ENCODE measurements around the gene SNX5. TPM values are rescaled to one million over a fixed set of nuclear protein-coding genes. Genes with fewer than 3 reads are reported as not detected.

Gene SNX5
- total RNA-seq, 1 donor from 2014 or later, result 40.9 TPM

- DNase-seq (ENCODE audit: low read depth in 2 of 2), result no peak
These were observed 28.2 kb downstream of the SNX5 start for GRCh38 chr20:17940224-17940971.

GRCh38 chr20:17939622-17940223, 28.9 kb downstream of the SNX5 start:
- no peak for DNase-seq (ENCODE audit: low read depth in 2 of 2)

- DNase-seq (ENCODE audit: low read depth in 2 of 2), result peak; percentile 76 to 79
These were observed 29.5 kb downstream of the SNX5 start for GRCh38 chr20:17938871-17939619.

GRCh38 chr20:17936761-17937732, 31.5 kb downstream of the SNX5 start:
- peak in 1 of 2 donors; percentile 66 for DNase-seq (ENCODE audit: low read depth in 2 of 2)

- DNase-seq (ENCODE audit: low read depth in 2 of 2), result no peak
These were observed 32.3 kb downstream of the SNX5 start for GRCh38 chr20:17936286-17936760.

- no peak for DNase-seq (ENCODE audit: low read depth in 2 of 2)
These were observed 32.8 kb downstream of the SNX5 start for GRCh38 chr20:17935761-17936160.

- DNase-seq (ENCODE audit: low read depth in 2 of 2), result no peak
These were observed 33.4 kb downstream of the SNX5 start for GRCh38 chr20:17935186-17935585.

- DNase-seq (ENCODE audit: low read depth in 2 of 2), result no peak
These were observed 34.3 kb downstream of the SNX5 start for GRCh38 chr20:17934141-17934862.

- DNase-seq (ENCODE audit: low read depth in 2 of 2), result no peak
These were observed 34.9 kb downstream of the SNX5 start for GRCh38 chr20:17933711-17934110.

- DNase-seq (ENCODE audit: low read depth in 2 of 2), result no peak
These were observed 35.5 kb downstream of the SNX5 start for GRCh38 chr20:17933121-17933520.

- no peak for DNase-seq (ENCODE audit: low read depth in 2 of 2)
These were observed 36.2 kb downstream of the SNX5 start for GRCh38 chr20:17932396-17932795.

GRCh38 chr20:17931513-17931912, 37.1 kb downstream of the SNX5 start:
- DNase-seq (ENCODE audit: low read depth in 2 of 2), result no peak

- DNase-seq (ENCODE audit: low read depth in 2 of 2), result no peak
These were observed 39.8 kb downstream of the SNX5 start for GRCh38 chr20:17928633-17929311.

- no peak for DNase-seq (ENCODE audit: low read depth in 2 of 2)
These were observed 40.4 kb downstream of the SNX5 start for GRCh38 chr20:17928211-17928611.

GRCh38 chr20:17925940-17926300, 42.7 kb downstream of the SNX5 start:
- DNase-seq (ENCODE audit: low read depth in 2 of 2), result no peak

GRCh38 chr20:17925141-17925939, 43.3 kb downstream of the SNX5 start:
- DNase-seq (ENCODE audit: low read depth in 2 of 2), result no peak

GRCh38 chr20:17921774-17922173, 46.8 kb downstream of the SNX5 start:
- no peak for DNase-seq (ENCODE audit: low read depth in 2 of 2)

GRCh38 chr20:17919149-17919548, 49.4 kb downstream of the SNX5 start:
- no peak for DNase-seq (ENCODE audit: low read depth in 2 of 2)
